ENCODE data around the gene ARID1A. TPM values are rescaled to one million over a fixed set of nuclear protein-coding genes. Genes with fewer than 3 reads are reported as not detected.

The ARID1A gene
- total and polyA plus RNA-seq, 2 donors (not counting 3 experiments of a cell fraction or from before 2014, with no cell fraction given): 36.9 to 77.2 TPM

DNA sequence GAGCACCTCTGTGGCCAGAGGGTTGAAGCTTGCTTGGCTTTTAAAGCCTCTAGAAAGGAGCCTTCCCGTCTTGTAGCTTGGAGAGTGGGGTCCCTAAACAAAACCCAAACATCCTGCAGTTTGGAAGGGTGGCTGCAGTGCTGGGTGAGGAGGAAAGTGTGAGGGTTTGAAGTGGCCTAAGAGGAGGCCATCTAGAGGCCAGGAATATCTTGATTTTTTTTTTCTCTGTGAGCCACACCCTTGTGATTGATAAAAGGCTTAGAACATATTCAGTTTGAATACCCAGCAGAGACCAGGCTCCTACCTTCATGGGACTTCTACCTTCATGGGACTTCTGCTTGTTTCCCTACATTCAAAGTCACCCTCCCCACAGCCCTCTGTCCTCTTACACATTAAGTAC, 54.6 kb downstream of the ARID1A start:
- Histone ChIP-seq H3K9ac (replicated peaks; ENCODE audit: extremely low read depth, insufficient read depth, low read length) (no peak overlapping the region), H3K4me3 (replicated peaks in 1 of 3; ENCODE audit: insufficient read depth in 1 of 3, low read depth in 1 of 3, low read length in 3 of 3) (no peak overlapping the region), H3K27me3 (ENCODE audit: control insufficient read depth in 2 of 2, insufficient read depth in 2 of 2, low read length in 2 of 2) (no peaks in the 10 kb centered on the region), H4K20me1 (replicated peaks; ENCODE audit: control insufficient read depth, extremely low read depth, insufficient read depth, low read length) (no peaks in the 10 kb centered on the region), H3K4me2 (ENCODE audit: insufficient read depth, low read length) (no peak overlapping the region), H3K4me1 (ENCODE audit: control insufficient read depth, extremely low read depth, insufficient read depth, low read length) (peaks cover 29% of the 10 kb centered on the region), H3K79me2 (ENCODE audit: control insufficient read depth, insufficient read depth, low read length) (peaks cover 84% of the 10 kb centered on the region), H3K36me3 (ENCODE audit: control insufficient read depth in 2 of 2, extremely low read depth in 1 of 2, insufficient read depth in 2 of 2, low read length in 2 of 2) (peaks cover 2 to 3% of the 10 kb centered on the region in 2 experiments), H3K27ac (ENCODE audit: insufficient read depth, low read depth, low read length) (no peak overlapping the region), H3K9me1 (replicated peaks; ENCODE audit: control insufficient read depth, extremely low read depth, insufficient read depth, low read length) (no peaks in the 10 kb centered on the region), H2AFZ (ENCODE audit: low read depth, low read length) (no peak overlapping the region), H3K9me3 (replicated peaks; ENCODE audit: control insufficient read depth, insufficient read depth, low read length) (no peaks in the 10 kb centered on the region)
- no peak for TF ChIP-seq JUN (IDR thresholded peaks at IDR 0.05; ENCODE audit: borderline replicate concordance, insufficient read depth, insufficient read length, low read depth)
- no peak for TF ChIP-seq EZH2 (IDR thresholded peaks at IDR 0.05; ENCODE audit: borderline replicate concordance, low read depth, low read length, severe bottlenecking)
- TF ChIP-seq POLR2A (IDR thresholded peaks at IDR 0.05; ENCODE audit: low read depth, low read length): no peak
- TF ChIP-seq, protein P1, sequence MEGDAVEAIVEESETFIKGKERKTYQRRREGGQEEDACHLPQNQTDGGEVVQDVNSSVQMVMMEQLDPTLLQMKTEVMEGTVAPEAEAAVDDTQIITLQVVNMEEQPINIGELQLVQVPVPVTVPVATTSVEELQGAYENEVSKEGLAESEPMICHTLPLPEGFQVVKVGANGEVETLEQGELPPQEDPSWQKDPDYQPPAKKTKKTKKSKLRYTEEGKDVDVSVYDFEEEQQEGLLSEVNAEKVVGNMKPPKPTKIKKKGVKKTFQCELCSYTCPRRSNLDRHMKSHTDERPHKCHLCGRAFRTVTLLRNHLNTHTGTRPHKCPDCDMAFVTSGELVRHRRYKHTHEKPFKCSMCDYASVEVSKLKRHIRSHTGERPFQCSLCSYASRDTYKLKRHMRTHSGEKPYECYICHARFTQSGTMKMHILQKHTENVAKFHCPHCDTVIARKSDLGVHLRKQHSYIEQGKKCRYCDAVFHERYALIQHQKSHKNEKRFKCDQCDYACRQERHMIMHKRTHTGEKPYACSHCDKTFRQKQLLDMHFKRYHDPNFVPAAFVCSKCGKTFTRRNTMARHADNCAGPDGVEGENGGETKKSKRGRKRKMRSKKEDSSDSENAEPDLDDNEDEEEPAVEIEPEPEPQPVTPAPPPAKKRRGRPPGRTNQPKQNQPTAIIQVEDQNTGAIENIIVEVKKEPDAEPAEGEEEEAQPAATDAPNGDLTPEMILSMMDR (IDR thresholded peaks at IDR 0.05; ENCODE audit: extremely low read depth in 1 of 2, insufficient read depth in 1 of 2, low read depth in 1 of 2, low read length in 2 of 2): no peak
- TF ChIP-seq POLR2AphosphoS5 (IDR thresholded peaks at IDR 0.05; ENCODE audit: insufficient read depth, low read depth, low read length): no peak
- no peak for TF ChIP-seq MYC (IDR thresholded peaks at IDR 0.05; ENCODE audit: low read depth, low read length)
- TF ChIP-seq, protein P2, sequence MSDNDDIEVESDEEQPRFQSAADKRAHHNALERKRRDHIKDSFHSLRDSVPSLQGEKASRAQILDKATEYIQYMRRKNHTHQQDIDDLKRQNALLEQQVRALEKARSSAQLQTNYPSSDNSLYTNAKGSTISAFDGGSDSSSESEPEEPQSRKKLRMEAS (IDR thresholded peaks at IDR 0.05; ENCODE audit: insufficient read depth, insufficient read length): no peak
- TF ChIP-seq FOS (IDR thresholded peaks at IDR 0.05; ENCODE audit: borderline replicate concordance, insufficient read depth, low read length): no peak
- ChIA-PET CTCF (interaction anchor here (0.6 to 2.3 kb wide), 3 partner anchors 11 to 43 kb away, joined by 3 to 11 read pairs (median 3); no protein-coding TSS in a partner anchor), POLR2A (no interaction called here)
- no peak for FAIRE-seq
- DNase-seq (ENCODE audit: low read depth, low spot score): no peak
- dilution Hi-C loops (cut with MboI; ENCODE audit: extremely low pct_ligation_motif_present, low sequenced_read_pairs) (no loop called here), intact Hi-C loops (cut with micrococcal nuclease) (no loop called here)
- no TSS peak for BruUV-seq (replicated peaks)
